HG03066 (cell line): ENCODE measurements around the gene SIAH1.
"Not testable (repeated sequence)": the region's sequence is repeated elsewhere in the genome, so short reads cannot be mapped to it uniquely, and the experiment has no call there.

Experiments used
- ATAC-seq: cut with Tn5 transposase; IDR thresholded peaks from one replicate; pipeline ENCODE4 v1.9.1; 2021; ENCODE audit warnings: low read depth; ENCODE audit not compliant: unreplicated experiment

SIAH1 gene, protein sequence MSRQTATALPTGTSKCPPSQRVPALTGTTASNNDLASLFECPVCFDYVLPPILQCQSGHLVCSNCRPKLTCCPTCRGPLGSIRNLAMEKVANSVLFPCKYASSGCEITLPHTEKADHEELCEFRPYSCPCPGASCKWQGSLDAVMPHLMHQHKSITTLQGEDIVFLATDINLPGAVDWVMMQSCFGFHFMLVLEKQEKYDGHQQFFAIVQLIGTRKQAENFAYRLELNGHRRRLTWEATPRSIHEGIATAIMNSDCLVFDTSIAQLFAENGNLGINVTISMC

DNA sequence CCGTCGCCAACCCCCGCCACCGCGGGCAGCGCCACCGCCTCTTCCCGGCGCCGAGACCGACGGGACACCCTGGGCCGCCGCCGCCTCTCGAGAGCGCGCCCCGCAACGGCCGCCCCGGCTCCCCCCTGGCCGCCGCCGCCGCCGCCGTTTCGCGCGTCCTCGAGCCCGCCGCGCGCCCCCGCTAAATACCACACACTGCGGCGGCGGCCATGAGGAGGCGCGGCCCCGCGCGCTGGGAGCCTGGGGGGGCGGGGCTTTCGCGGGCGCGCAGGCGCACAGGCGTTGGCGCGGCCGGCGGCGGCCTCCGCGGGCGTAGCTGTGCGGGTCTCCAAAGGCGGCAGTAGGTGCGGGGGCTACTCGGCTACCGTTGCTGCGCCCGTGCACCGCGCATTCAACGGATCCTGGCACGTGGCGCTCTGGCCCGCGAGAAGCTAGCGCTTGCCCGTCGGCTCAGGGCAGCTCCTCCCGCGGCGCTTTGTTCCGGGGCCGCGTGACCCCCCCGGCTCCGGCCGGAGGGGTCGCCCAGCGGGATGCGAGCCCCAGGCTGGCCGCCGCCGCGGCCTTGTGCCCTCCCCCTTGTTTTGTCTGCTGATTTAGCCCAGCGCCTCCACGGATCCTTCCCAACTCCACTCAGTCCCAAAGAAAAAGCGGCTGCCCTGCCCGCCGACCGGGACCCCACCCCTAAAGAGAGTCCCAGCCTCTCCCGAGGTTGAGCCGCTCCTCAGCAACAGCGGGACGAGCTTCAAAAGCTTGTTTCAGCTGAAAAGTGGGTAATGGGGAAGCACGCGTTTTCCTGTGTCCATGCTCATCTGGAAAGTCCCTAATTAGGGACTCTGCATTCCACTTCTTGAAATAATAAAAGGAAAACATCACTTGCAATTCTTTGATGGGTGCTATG is at the start of gene SIAH1:
SIAH1 (minus strand) TSS at position 161 of the 898 bp plus-strand sequence. CDS start 22,985 bp downstream, outside the sequence.
- peak; percentile 67 for ATAC-seq

DNA sequence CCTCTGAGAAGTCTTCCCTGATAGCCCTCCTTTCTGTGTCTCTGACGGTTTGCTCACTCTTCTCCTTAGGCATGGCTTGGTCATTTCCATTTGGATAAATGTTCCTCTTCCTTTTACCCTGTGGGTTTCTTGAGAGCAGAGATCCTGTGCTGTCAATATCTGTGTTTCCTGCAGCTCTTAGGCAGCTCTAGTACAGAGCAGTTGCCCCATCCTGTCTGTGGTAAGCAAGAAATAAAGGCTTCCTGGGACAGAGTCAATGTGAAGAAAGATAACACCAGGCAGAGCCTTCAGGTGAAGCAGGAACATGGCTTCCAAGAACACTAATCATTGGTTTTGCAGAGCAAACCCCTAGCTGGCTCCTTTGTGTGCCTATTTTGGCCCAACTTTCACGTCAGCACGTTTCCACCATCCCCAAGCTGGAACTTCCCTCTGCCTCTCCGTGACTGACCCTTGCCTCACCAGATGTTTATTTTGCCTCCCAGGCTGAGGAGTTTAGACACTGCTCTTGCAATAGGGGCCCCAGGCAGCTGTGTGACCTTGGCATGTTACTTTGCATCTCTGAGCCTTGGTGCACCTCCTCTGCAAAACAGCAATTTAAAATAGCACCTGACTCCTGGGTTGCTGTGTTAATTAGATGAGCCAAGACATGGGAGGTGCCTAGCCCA is 49.6 kb upstream of the SIAH1 start:
- ATAC-seq: no peak

DNA sequence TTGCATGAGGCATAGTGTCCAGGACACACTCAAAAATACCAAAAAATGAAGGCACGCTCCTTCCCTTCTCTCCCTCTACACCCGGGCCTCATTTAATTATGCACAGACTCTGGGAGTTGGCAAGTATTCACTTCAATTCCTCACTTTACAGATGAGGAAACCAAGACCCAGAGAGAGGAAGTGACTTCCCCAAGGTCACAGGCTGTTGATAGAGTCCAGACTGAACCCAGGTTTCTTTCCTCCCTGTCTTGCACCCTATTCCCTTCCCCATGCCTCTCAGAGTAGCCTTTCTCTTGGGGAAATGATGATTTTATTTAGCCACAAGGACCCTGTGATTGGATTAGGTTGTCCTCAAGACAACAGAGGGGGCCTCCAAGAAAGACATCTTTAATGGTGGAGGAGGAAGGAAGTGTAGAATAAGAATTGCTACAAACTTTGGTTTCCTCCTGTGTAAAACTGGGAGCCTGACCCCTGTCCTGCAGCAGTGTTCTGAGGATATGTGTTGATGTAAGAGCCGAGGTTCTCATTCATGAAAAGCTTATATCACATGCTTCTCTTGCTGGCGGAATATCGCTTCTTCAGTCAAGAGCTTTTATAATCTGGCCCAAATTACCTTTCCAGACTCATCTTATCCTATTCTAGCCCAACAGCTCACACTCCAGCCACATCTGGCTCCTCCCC is 48.8 kb upstream of the SIAH1 start:
- no peak for ATAC-seq

DNA sequence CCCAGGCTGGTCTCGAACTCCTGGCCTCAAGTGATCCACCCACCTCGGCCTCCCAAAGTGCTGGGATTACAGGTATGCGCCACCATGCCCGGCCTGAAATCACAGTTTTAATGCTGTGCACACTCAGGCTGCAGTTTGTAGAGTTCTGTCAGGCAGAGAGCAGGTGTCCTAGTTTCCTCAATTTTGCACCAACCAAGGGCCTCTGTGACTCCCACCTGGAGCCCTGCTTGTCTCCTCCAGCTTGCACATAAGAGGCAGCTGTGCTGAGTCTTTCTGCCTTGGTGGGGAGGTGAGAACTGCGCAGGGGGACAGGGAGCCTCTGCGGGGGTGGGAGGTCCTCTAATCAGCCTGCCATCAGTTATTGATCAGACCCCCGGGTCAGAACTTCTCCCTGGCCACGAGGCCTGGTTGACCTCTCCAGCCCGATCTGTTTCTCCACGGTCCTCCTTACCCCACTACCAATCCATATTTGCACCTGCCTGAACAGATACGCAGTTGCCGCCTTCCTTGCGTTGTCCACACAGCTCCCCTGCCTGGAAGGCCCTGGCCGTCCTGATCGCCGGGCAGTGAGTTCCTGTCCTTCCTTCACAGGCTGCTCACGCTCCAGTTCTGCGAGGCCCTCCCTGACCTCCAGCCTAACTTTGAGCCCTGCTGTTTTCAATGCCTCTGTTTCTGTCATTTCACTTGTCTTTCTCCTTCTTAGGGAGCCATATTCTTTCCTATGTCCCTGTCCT is 48.1 kb upstream of the SIAH1 start:
- no peak for ATAC-seq

DNA sequence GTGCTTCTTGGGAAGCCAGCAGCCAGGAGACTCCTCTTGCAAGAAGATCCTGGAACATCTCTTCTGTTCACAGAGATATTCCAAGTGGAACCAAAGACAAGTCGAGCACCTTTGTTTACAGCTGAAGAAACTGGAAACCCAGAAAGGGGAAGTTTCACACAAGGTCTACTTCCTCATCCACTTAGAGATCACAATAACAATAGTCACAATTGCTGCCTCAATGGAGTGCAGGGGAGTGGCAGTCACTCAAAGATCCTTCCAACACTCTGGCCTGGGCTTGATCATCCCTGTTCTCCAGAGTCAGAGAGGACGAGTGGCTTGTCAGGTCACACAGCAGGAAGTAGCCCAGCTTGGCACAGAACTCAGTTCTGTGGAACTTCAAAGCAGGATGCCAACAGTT is 46.9 kb upstream of the SIAH1 start:
- ATAC-seq: peak; percentile 66

DNA sequence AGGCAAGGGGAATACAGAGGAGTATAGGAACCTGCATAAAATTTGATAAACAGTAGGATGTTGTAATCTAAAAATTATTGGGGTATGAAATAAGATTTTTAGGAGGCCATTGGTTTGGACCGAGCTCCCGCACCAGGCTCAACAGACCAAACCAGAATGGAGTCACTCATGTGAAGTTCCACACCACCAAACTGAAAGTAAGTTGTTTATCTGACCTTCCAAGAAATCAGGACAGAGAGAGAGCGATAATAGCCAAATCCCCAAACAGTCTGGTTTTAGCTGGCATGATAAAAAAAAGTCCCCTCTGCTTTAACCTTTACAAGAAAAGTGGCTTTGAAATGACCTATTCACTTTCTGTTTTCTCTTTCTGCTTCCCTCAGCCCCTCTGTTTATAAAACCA is 45.7 kb upstream of the SIAH1 start:
- no peak for ATAC-seq

DNA sequence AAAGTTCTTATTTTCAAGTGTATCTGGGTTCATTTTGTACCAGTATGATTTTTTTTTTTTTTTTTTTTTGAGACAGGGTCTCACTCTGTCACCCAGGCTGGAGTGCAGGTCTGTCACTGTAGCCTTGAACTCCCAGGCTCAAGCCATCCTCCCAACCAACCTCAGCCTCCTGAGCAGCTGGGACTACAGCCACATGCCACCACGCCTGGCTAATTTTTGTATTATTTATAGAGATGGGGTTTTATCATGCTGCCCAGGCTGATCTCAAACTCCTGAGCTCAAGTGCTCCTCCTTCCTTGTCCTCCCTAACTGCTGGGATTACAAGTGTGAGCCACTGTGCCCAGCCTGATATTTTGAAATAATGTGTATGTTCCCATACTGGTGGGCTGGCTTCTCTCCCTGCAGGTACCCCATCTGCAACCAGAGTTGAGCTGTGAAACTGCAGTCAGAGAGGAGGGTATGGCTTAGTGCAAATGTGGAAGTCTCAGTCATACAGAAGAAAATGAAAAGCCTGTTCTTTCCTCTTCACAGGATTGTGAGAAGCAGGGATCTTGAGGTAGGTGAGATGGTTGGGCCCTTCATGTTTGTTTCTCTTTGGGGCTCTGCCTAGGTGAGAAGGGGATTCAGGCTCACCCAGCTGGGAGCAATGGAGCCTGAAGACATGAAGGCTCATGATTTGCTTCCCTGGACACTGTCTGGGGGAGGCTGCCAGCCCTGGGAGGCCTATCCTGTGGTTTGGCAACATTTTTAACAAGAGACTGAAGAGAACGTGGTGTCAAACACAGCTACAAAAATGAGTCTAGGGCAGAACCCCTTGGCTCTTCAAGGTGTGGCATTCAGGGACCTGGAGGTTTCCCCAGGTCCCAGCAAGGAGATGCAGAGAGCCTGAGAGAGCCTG is 41.3 kb upstream of the SIAH1 start:
- ATAC-seq: no peak

DNA sequence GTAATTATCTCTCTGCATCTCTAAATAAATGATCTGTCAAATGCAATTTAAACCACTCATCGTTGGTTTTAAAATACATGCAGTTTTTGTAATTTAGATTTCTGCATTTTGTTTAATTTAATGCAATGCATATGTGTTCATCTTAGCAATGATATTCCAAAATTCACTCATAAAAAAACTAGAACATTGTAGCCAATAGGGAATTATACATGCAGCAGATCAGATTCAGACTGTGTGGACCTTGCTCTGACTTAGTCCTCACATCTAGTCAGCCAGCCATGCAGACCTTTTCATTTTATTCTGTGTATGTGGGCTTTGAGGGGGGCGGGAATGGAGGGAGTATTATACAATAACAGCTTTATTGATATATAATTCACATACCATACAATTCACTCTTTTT is 37.3 kb upstream of the SIAH1 start:
- ATAC-seq: no peak

DNA sequence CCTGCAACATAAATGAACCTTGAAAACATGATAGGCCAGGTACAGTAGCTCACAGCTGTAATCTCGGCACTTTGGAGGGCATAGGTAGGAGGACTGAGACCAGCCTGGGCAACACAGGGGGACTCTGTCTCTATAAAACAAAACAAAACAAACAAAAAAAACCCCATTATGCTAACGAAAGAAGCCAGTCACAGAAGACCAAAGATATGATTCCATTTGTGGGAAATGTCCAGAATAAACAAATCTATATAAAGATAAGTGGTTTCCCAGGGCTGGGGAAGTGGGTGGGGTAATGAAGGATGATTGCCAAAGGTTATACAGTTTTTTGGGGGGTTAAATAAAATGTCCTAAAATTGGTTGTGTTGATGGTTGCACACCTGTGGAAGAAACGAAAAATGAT is 36.5 kb upstream of the SIAH1 start:
- no peak for ATAC-seq

DNA sequence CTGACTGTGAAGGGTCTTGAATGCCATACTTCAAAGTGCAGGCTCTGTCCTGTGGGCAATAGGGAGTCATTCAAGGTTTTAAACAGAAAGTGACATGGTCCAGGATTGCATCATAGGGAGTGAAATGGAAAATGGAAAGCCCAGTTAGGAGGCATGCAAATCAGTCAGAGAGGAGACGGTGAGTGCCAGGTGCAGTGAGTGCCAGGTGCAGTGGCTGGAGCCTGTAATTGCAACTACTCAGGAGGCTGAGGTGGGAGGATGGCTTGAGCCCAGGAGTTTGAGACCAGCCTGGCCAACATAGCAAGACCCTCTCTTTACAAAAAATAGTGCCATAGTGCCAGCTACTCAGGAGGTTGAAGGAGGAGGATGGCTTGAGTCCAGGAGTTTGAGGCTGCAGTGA is 35.2 kb upstream of the SIAH1 start:
- ATAC-seq: no peak

DNA sequence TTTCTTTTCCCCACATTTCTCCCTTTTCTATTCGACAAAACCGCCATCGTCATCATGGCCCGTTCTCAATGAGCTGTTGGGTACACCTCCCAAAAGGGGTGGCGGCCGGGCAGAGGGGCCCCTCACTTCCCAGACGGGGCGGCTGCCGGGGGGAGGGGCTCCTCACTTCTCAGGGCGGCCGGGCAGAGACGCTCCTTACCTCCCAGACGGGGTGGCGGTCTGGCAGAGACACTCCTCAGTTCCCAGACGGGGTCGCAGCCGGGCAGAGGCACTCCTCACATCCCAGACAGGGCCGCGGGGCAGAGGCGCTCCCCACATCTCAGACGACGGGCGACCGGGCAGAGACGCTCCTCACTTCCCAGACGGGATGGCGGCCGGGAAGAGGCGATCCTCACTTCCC is 31.4 kb upstream of the SIAH1 start:
- ATAC-seq: not testable (repeated sequence)

DNA sequence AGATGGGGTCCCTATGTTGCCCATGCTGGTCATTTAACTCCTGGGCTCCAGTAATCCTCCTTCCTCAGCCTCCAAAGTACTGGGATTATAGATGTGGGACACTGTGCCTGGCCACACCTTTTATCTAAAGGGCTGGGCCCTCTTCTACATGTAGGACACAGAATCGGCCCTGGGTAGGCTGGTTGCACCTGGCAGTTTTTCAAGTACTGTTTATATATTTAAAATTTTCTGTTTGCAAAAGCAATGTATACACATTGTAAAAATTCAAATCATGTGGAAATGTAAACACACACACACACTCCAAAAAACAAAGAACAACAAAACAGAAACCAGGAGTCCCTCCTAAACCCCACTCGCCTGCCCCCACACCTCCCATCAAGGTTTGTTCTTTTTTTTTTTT is 28.1 kb upstream of the SIAH1 start:
- no peak for ATAC-seq

DNA sequence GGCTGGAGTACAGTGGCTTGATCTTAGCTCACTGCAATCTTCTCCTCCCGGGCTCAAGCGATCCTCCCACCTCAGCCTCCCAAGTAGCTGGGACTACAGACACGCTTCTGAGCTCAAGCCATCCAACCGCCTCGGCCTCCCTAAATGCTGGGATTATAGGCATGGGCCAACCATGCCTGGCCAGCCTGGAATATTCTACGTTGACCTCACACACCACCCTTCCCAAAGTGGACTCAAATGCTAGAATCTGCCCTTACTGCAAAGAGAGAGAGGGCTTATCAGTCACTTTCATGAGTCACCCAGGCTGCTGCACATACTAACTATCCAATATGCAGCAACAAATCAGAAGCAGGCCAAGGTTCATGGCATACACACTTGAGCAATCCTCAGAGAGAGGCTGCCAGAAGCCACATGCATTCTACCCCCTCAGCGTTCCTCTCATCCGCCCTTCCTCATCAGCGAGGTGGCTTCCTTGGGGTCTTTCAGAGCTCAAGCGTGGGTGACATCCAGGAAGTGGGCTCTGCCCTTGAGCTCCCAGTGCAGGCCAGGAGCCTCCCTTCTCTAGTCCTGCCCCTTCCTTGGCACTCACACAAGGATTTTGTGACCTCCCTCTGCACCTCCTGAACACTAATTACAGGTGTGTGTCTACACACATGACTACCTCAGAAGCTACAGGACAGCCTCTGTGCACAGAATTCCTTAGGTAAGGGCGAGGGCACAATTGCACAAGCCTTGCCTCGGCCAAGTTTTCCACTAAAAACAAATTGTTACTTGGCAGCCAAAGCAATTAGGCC is 24.8 kb upstream of the SIAH1 start:
- ATAC-seq: no peak

DNA sequence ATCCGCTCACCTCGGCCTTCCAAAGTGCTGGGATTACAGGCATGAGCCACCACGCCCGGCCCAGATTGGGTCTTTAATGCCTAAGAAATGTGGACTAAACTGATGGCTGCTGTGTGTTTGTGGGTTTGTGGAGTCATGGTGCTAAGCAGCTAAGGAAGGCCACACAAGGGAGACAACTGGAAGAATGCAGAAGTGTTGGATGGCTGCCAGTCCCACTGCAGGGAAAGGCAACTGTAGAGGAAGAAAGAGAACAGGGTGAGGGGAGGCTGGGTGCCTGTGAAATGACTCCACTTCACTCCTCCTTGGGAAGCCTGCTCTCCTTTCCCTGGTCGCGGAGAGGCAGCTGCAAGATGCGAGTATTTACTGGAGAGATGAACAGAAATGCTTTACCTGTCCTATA is 23.5 kb upstream of the SIAH1 start:
- no peak for ATAC-seq

DNA sequence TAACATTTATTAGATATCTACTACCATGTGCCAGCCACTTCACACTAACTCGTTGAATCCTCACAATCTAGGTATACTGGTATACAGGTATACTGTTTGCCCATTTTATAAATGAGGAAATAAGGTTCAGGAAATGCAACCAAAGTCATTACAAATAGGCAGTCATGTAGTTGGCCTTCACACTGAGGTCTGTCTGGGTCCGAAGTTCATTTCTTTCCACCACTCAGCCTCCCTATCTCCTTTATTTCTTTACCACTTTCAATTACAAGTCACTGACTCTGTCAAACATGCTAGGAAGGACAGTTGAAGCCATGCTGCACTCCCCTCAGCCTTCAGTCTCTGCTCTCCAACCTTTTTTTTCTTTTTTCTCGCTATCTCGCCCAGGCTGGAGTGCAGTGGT is 20.7 kb upstream of the SIAH1 start:
- ATAC-seq: no peak

DNA sequence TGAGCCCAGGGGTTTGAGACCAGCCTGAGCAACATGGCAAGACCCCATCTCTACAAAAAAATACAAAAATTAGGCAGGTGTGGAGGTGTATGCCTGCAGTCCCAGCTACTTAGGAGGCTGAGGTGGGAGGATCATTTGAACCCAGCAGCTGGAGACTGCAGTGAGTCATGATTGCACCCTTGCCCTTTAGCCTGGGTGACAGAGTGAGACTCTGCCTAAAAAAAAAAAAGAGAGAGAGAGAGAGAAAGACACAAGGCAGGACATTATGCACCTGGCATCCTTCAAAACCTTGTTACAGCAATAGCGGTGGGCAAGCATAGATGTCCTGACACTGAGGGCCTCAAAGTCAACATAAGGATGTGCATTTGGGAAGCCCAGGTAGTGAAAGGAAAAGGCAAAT is 19.9 kb upstream of the SIAH1 start:
- no peak for ATAC-seq

DNA sequence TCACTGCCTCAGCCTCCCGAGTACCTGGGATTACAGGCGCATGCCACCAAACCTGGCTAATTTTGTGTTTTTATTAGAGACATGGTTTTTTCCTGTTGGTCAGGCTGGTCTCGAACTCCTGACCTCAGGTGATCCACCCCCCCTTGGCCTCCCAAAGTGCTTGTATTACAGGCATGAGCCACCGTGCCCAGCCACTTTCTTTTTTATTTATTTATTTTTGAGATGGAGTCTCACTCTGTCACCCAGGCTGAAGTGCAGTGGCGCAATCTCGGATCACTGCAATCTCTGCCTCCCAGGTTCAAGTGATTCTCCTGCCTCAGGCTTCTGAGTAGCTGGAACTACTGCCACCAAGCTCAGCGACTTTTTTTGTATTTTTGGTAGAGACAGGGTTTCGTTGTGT is 17.3 kb upstream of the SIAH1 start:
- not testable (repeated sequence) for ATAC-seq

DNA sequence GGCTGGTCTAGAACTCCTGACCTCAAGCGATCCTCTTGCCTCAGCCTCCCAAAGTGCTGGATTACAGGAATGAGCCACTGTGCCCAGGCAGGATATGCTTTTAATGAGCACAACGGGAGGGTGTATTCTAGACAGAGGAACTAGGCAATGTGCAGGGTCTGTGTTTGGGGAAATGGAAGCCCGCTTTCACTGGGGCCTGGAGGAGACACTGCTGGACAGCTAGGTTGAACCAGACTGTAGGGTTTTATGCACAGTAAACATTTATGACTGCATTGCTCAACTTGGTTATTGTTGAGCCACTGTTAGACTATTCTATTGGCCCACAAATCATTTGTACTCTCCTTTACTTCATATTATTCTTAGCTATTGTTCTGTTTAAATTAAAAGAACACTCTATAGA is 10.2 kb upstream of the SIAH1 start:
- no peak for ATAC-seq

DNA sequence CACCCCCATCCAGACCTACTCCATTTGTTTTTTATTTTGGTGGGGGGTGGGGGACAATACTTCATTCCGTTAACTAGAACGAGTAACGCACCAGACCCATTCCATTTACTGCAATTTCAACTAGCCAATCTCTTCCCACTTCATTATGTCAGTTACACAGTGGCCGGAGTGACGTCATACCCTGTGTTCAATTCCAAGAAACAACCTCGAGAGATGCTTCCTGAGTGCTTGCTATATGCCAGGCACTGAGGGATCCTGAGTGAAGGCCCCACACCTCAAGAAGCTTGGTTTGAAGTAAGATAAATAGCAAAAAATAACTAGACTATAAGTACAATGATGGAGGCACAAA is 9.1 kb upstream of the SIAH1 start:
- ATAC-seq: no peak
